H1 (cell line): Measurements from ENCODE around the gene OSBPL2. TPM values are rescaled to one million over a fixed set of nuclear protein-coding genes. Genes with fewer than 3 reads are reported as not detected.

Experiments
- CTCF ChIA-PET: fragments of 300-600 bp; sonication (Branson Sonifier 250); formaldehyde crosslinking; loops from one replicate; lab custom pipeline; 2021; ENCODE audit not compliant: partially characterized antibody; lab: Charles Lee
- POLR2A ChIA-PET: fragments of 300-600 bp; sonication (Branson Sonifier 250); formaldehyde crosslinking; loops from one replicate; lab custom pipeline; 2021; ENCODE audit warnings: inconsistent platforms; ENCODE audit not compliant: partially characterized antibody; lab: Charles Lee
- DNase-seq, 2 experiments: peaks; one replicate each; pipeline versions ENCODE4 v3.0.0 to v3.0.0-alpha.2; 2010 to 2022; ENCODE audit warnings: low spot score in 2 of 2, low read depth in 1 of 2, mixed read lengths in 1 of 2
- FAIRE-seq: peaks from 2 replicates; lab custom pipeline; 2011; peaks lifted over from hg19 to GRCh38; lab: Jason Lieb, UNC
- H2AFZ ChIP-seq: 2 replicates; pipeline ENCODE4 v1.8.1; 2012; ENCODE audit warnings: low read length, inconsistent platforms
- H2AK5ac ChIP-seq: 2 replicates; pipeline ENCODE4 v1.6.1; 2013; ENCODE audit warnings: low read depth, low read length
- H2BK120ac ChIP-seq: replicated peaks from 2 replicates; pipeline ENCODE3; 2013; ENCODE audit warnings: low read depth, low read length, inconsistent platforms
- H2BK12ac ChIP-seq: 2 replicates; pipeline ENCODE4 v1.6.1; 2013; ENCODE audit warnings: low read depth, low read length
- H2BK15ac ChIP-seq: 2 replicates; pipeline ENCODE4 v1.6.1; 2013; ENCODE audit warnings: low read length
- H2BK20ac ChIP-seq: 2 replicates; pipeline ENCODE4 v1.6.1; 2013; ENCODE audit warnings: low read length
- H2BK5ac ChIP-seq: 2 replicates; pipeline ENCODE4 v1.6.1; 2013; ENCODE audit warnings: low read depth, low read length
- H3K14ac ChIP-seq: 2 replicates; pipeline ENCODE4 v1.6.1; 2013; ENCODE audit warnings: inconsistent platforms; ENCODE audit not compliant: insufficient read length
- H3K18ac ChIP-seq: 2 replicates; pipeline ENCODE4 v1.6.1; 2013; ENCODE audit warnings: low read length; ENCODE audit errors: extremely low read depth
- H3K23ac ChIP-seq: 2 replicates; pipeline ENCODE4 v1.6.1; 2013; ENCODE audit warnings: inconsistent platforms; ENCODE audit not compliant: insufficient read length
- H3K23me2 ChIP-seq: 2 replicates; pipeline ENCODE4 v1.6.1; 2013; ENCODE audit warnings: low read depth, low read length
- H3K27ac ChIP-seq: 2 replicates; pipeline ENCODE4 v1.6.1; 2011; ENCODE audit warnings: low read depth, low read length, inconsistent platforms
- H3K27me3 ChIP-seq, 4 experiments: replicated peaks in 1 of 4; 1 replicate in 1 of 4; 2 replicates in 3 of 4; pipeline versions ENCODE4 v1.6.1 to v1.8.1; 2011 to 2013; ENCODE audit warnings: low read length in 3 of 4, mild to moderate bottlenecking in 3 of 4, inconsistent platforms in 2 of 4, mixed read lengths in 2 of 4, moderate library complexity in 1 of 4; ENCODE audit not compliant: control insufficient read depth in 3 of 4, insufficient read depth in 3 of 4; ENCODE audit errors: extremely low read depth in 1 of 4
- H3K36me3 ChIP-seq, 4 experiments: 2 replicates each; pipeline versions ENCODE4 v1.6.1 to v1.8.1; 2011 to 2013; ENCODE audit warnings: mild to moderate bottlenecking in 4 of 4, low read length in 3 of 4, moderate library complexity in 2 of 4, control low read depth in 1 of 4, inconsistent platforms in 1 of 4; ENCODE audit not compliant: insufficient read depth in 4 of 4, control insufficient read depth in 2 of 4
- H3K4ac ChIP-seq: replicated peaks from 2 replicates; pipeline ENCODE3; 2013; ENCODE audit warnings: low read length, low read depth, mixed read lengths, inconsistent platforms; ENCODE audit not compliant: insufficient read length
- H3K4me1 ChIP-seq, 4 experiments: replicated peaks in 1 of 4; 1 replicate in 1 of 4; 2 replicates in 3 of 4; pipeline versions ENCODE4 v1.6.1 to v1.8.1; 2011 to 2013; ENCODE audit warnings: low read length in 3 of 4, inconsistent platforms in 2 of 4, mixed read lengths in 1 of 4; ENCODE audit not compliant: insufficient read depth in 4 of 4, control insufficient read depth in 3 of 4
- H3K4me2 ChIP-seq, 2 experiments: 2 replicates each; pipeline versions ENCODE4 v1.6.1 to v1.8.1; 2011 to 2013; ENCODE audit warnings: low read depth in 2 of 2, low read length in 2 of 2, control low read depth in 1 of 2, inconsistent platforms in 1 of 2, mild to moderate bottlenecking in 1 of 2; ENCODE audit not compliant: insufficient read depth in 1 of 2
- H3K4me3 ChIP-seq, 4 experiments: fragments of 200-600, 300-600 bp in 1 of 4; sonication (generic), shearing (Covaris generic), sonication (Bioruptor Twin) in 1 of 4; 2 replicates each; pipeline versions ENCODE4 v1.5.1 to v1.8.1; 2011 to 2016; ENCODE audit warnings: low read length in 4 of 4, low read depth in 3 of 4, control low read depth in 2 of 4, inconsistent platforms in 2 of 4, mild to moderate bottlenecking in 2 of 4, mixed read lengths in 1 of 4, moderate library complexity in 1 of 4; ENCODE audit not compliant: insufficient read depth in 2 of 4; ENCODE audit errors: extremely low read depth in 1 of 4
- H3K56ac ChIP-seq: replicated peaks from 2 replicates; pipeline ENCODE3; 2013; ENCODE audit warnings: low read depth, mild to moderate bottlenecking, mixed read lengths, low read length, inconsistent platforms; ENCODE audit not compliant: insufficient read length
- H3K79me1 ChIP-seq: 2 replicates; pipeline ENCODE4 v1.6.1; 2013; ENCODE audit warnings: low read depth, low read length, control low read depth
- H3K79me2 ChIP-seq, 2 experiments: 2 replicates each; pipeline versions ENCODE4 v1.6.1 to v1.8.1; 2012 to 2013; ENCODE audit warnings: low read length in 2 of 2, mild to moderate bottlenecking in 2 of 2, inconsistent platforms in 1 of 2; ENCODE audit not compliant: insufficient read depth in 2 of 2, control insufficient read depth in 1 of 2
- H3K9ac ChIP-seq, 4 experiments: replicated peaks in 1 of 4; 1 replicate in 1 of 4; 2 replicates in 3 of 4; pipeline versions ENCODE4 v1.6.1 to v1.8.1; 2011 to 2013; ENCODE audit warnings: low read depth in 3 of 4, low read length in 3 of 4, control low read depth in 2 of 4, mild to moderate bottlenecking in 2 of 4, moderate library complexity in 2 of 4, inconsistent platforms in 1 of 4; ENCODE audit errors: extremely low read depth in 1 of 4
- H3K9me3 ChIP-seq, 2 experiments: 2 replicates each; pipeline versions ENCODE4 v1.6.1 to v1.8.1; 2012 to 2013; ENCODE audit warnings: mild to moderate bottlenecking in 2 of 2, moderate library complexity in 2 of 2, control low read depth in 1 of 2, inconsistent platforms in 1 of 2, low read depth in 1 of 2, low read length in 1 of 2, mixed read lengths in 1 of 2; ENCODE audit not compliant: insufficient read depth in 2 of 2
- H4K20me1 ChIP-seq, 2 experiments: replicated peaks in 1 of 2; 2 replicates each; pipeline versions ENCODE3 to v1.8.1; 2011 to 2013; ENCODE audit warnings: inconsistent platforms in 2 of 2, low read length in 2 of 2, mild to moderate bottlenecking in 1 of 2; ENCODE audit not compliant: insufficient read depth in 2 of 2, control insufficient read depth in 1 of 2
- H4K5ac ChIP-seq: 2 replicates; pipeline ENCODE4 v1.6.1; 2013; ENCODE audit warnings: low read length, low read depth, mixed read lengths, inconsistent platforms; ENCODE audit not compliant: insufficient read length
- H4K8ac ChIP-seq: 2 replicates; pipeline ENCODE4 v1.8.0; 2013; ENCODE audit warnings: mild to moderate bottlenecking, moderate library complexity, low read length, inconsistent platforms; ENCODE audit not compliant: insufficient read depth; ENCODE audit errors: extremely low read depth
- H4K91ac ChIP-seq: replicated peaks from 2 replicates; pipeline ENCODE3; 2013; ENCODE audit warnings: low read length, mixed read lengths, inconsistent platforms; ENCODE audit not compliant: insufficient read length
- CBX5 ChIP-seq: fragments of 300-800, 300-1000 bp; sonication (generic); IDR thresholded peaks from 2 replicates; pipeline ENCODE4 v1.7.1; 2016; ENCODE audit warnings: antibody characterized with exemption, low read length, low read depth
- CEBPB ChIP-seq: IDR thresholded peaks from 2 replicates; pipeline ENCODE4 v1.6.1; 2012; ENCODE audit warnings: low read depth, low read length
- EGR1 ChIP-seq: IDR thresholded peaks from 2 replicates; pipeline ENCODE4 v1.6.1; 2011; ENCODE audit warnings: low read depth, low read length, borderline replicate concordance
- KDM4A ChIP-seq: IDR thresholded peaks from one replicate; pipeline ENCODE4 v1.7.1; 2012; ENCODE audit warnings: low read depth, mild to moderate bottlenecking, moderate library complexity, low read length, inconsistent platforms; ENCODE audit not compliant: severe bottlenecking
- KDM5A ChIP-seq: fragments of 200-600 bp; IDR thresholded peaks from 2 replicates; pipeline ENCODE4 v1.7.1; 2012; ENCODE audit warnings: mild to moderate bottlenecking, low read length, inconsistent platforms, mixed read lengths
- NANOG ChIP-seq: IDR thresholded peaks from 2 replicates; pipeline ENCODE4 v1.6.1; 2011; ENCODE audit warnings: low read length, low read depth, mild to moderate bottlenecking, inconsistent platforms; ENCODE audit not compliant: insufficient read depth, poor library complexity, severe bottlenecking
- PHF8 ChIP-seq: fragments of 200-600 bp; sonication (generic); conservative IDR thresholded peaks from 2 replicates; pipeline ENCODE4 v1.7.1; 2012; ENCODE audit warnings: low read depth, mild to moderate bottlenecking, inconsistent platforms, low read length, moderate library complexity
- POU5F1 ChIP-seq: IDR thresholded peaks from 2 replicates; pipeline ENCODE4 v1.6.1; 2011; ENCODE audit warnings: low read depth, mild to moderate bottlenecking, low read length, moderate library complexity
- RFX5 ChIP-seq: IDR thresholded peaks from 2 replicates; pipeline ENCODE4 v1.6.1; 2011; ENCODE audit warnings: low read depth, low read length, improper control_type of control experiment, borderline replicate concordance
- SP4 ChIP-seq: IDR thresholded peaks from 2 replicates; pipeline ENCODE4 v1.6.1; 2012; ENCODE audit warnings: low read length, inconsistent platforms
- TAF7 ChIP-seq: optimal IDR thresholded peaks from 2 replicates; pipeline ENCODE3; 2011; ENCODE audit warnings: low read depth, mild to moderate bottlenecking, inconsistent platforms, low read length, moderate library complexity, borderline replicate concordance
- WGBS, 2 experiments: shearing (Covaris generic) in 1 of 2; methylation state at CpG; one replicate each; pipeline versions ENCODE4 v1.1.6 to v1.1.7; 2013 to 2015; ENCODE audit warnings: low lambda C conversion rate in 2 of 2, mixed read lengths in 2 of 2, inconsistent platforms in 1 of 2, low coverage in 1 of 2, missing lambda C conversion rate in 1 of 2; ENCODE audit not compliant: insufficient replicate concordance in 2 of 2, insufficient coverage in 1 of 2, insufficient read length in 1 of 2; ENCODE audit errors: extremely low coverage in 1 of 2, missing lambda C conversion rate in 1 of 2; 5-methylcytosine and 5-hydroxymethylcytosine counted together
- polyA plus RNA-seq, 7 experiments: library from polyadenylated mRNA; depleted of rRNA in 3 of 7; stranded (reverse) in 5 of 7; unstranded in 2 of 7; fragments of >200 nt in 5 of 7; fragments of 200-250 nt in 2 of 7; gene quantifications; 1 replicate in 5 of 7; 2 replicates in 1 of 7; 4 replicates in 1 of 7; pipeline versions ENCODE4 v1.2.1 to v1.2.3, GENCODE V29; 2011 to 2013; ENCODE audit warnings: missing spikeins in 2 of 7, mixed read lengths in 2 of 7
- total RNA-seq: library from RNA; stranded (reverse); fragmentation: NEBNext Ultra II Directional; extraction: Animal tissue kit (Norgen Biotek cat#: 25700); gene quantifications from 2 replicates; pipeline ENCODE4 v1.2.1, GENCODE V29; 2021
- TF ChIP-seq, protein P1 (sequence below): IDR thresholded peaks from 2 replicates; pipeline ENCODE4 v1.6.1; 2012; ENCODE audit warnings: inconsistent platforms
- TF ChIP-seq, protein P2 (sequence below): IDR thresholded peaks from 2 replicates; pipeline ENCODE4 v1.6.1; 2012; ENCODE audit warnings: inconsistent platforms

OSBPL2 gene
- total and polyA plus RNA-seq, 2 of the 8 experiments (the other 6 are each of a cell fraction or from before 2014, with no cell fraction given) = 11.7 to 42.4 TPM

- Histone ChIP-seq H2AK5ac (no peak overlapping the region), H3K4ac (no peak overlapping the region), H3K36me3 (peaks cover 22 to 63% (median 48%) of the 10 kb centered on the region in 4 experiments), H3K79me2 (peaks cover 0 to 2% of the 10 kb centered on the region in 2 experiments; a peak in 1 of 4 replicates), H3K14ac (no peak overlapping the region), H3K27me3 (no peaks in the 10 kb centered on the region), H4K91ac (no peak overlapping the region), H3K18ac (no peak overlapping the region), H3K9me3 (no peaks in the 10 kb centered on the region), H3K79me1 (0 out of 2 replicates have a peak, but pooled peaks cover 3% of the 10 kb centered on the region), H2BK20ac (no peak overlapping the region), H2BK120ac (no peak overlapping the region), H2BK12ac (no peak overlapping the region), H3K4me1 (no peaks in the 10 kb centered on the region), H4K5ac (no peak overlapping the region), H3K23me2 (no peaks in the 10 kb centered on the region), H3K4me2 (no peak overlapping the region), H2BK5ac (no peak overlapping the region), H4K8ac (no peak overlapping the region), H4K20me1 (peaks cover 0 to 29% of the 10 kb centered on the region in 2 experiments), H3K4me3 (no peak overlapping the region), H2BK15ac (no peak overlapping the region), H3K27ac (no peak overlapping the region), H3K56ac (no peak overlapping the region), H2AFZ (no peak overlapping the region), H3K23ac (no peak overlapping the region), H3K9ac (no peak overlapping the region; a peak in 1 of 7 replicates)
- DNase-seq (no peak), FAIRE-seq (no peak)
- ChIA-PET POLR2A (interaction anchor here (0.8 to 2.0 kb wide), 11 partner anchors 9 to 37 kb away, joined by 3 to 10 read pairs (median 4); no protein-coding TSS in a partner anchor), CTCF (interaction anchor here (0.9 to 2.3 kb wide), 4 partner anchors 26 to 44 kb away, joined by 3 to 13 read pairs (median 5); no protein-coding TSS in a partner anchor)
- 99% methylated on average over 14 of the region's 16 CpGs; no CpG with 5 or more reads in 1 of the 2 experiments for WGBS, 2 experiments
- TF ChIP-seq SP4 = no peak
- no peak for TF ChIP-seq RFX5
- TF ChIP-seq EGR1 = no peak
- no peak for TF ChIP-seq CEBPB
- TF ChIP-seq PHF8 = no peak
- TF ChIP-seq, protein P1, sequence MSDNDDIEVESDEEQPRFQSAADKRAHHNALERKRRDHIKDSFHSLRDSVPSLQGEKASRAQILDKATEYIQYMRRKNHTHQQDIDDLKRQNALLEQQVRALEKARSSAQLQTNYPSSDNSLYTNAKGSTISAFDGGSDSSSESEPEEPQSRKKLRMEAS = no peak
- TF ChIP-seq TAF7 = no peak
- TF ChIP-seq POU5F1 = no peak
- TF ChIP-seq KDM4A = no peak
- TF ChIP-seq, protein P2, sequence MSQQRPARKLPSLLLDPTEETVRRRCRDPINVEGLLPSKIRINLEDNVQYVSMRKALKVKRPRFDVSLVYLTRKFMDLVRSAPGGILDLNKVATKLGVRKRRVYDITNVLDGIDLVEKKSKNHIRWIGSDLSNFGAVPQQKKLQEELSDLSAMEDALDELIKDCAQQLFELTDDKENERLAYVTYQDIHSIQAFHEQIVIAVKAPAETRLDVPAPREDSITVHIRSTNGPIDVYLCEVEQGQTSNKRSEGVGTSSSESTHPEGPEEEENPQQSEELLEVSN = no peak
- no peak for TF ChIP-seq NANOG
- no peak for TF ChIP-seq CBX5
- no peak for TF ChIP-seq KDM5A
Measured at GRCh38 chr20:62338294-62338620, 99.9 kb downstream of the OSBPL2 start.
